HG02870 (cell line): ENCODE measurements around the gene NHERF1.

Source experiments
- ATAC-seq: cut with Tn5 transposase; IDR thresholded peaks from one replicate; pipeline ENCODE4 v1.9.1; 2021; ENCODE audit warnings: mild to moderate bottlenecking, moderate library complexity; ENCODE audit not compliant: unreplicated experiment

Gene NHERF1

DNA sequence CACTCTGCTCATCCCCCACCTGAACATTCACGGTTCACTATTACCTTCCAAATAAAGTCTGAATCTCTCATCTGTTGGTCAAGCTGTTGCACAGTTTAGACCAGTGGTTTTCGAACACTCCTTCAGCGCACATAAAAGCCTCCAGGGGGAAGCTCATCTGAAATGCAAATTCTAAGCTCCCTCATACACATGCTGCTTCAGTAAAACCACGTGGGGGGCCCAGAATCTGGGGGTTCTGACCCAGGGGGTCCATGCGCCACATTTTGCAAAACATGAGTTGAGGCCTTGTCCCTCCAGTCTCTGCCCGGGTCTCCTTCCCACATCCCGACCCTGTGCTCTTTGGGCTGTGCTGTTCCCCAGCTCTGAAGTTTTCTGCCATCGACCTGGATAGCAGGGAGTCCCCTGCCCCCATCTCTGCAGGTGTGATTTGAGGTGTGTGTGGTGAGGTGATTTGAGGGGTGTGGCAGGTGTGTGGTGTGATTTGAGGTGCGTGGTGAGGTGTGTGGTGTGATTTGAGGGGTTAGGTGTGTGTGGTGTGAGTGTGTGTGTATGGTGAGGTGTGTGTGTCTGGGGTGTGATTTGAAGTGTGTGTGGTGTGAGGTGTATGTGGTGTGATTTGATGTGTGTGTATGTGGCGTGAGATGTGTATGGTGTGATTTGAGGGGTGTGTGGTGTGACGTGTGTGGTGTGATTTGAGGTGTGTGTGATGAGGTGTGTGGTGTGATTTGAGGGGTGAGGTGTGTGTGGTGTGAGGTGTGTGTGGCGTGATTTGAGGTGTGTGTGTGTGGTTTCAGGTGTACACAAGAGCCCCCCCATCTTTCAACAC lies 16.2 kb upstream of the NHERF1 start:
- no peak for ATAC-seq

DNA sequence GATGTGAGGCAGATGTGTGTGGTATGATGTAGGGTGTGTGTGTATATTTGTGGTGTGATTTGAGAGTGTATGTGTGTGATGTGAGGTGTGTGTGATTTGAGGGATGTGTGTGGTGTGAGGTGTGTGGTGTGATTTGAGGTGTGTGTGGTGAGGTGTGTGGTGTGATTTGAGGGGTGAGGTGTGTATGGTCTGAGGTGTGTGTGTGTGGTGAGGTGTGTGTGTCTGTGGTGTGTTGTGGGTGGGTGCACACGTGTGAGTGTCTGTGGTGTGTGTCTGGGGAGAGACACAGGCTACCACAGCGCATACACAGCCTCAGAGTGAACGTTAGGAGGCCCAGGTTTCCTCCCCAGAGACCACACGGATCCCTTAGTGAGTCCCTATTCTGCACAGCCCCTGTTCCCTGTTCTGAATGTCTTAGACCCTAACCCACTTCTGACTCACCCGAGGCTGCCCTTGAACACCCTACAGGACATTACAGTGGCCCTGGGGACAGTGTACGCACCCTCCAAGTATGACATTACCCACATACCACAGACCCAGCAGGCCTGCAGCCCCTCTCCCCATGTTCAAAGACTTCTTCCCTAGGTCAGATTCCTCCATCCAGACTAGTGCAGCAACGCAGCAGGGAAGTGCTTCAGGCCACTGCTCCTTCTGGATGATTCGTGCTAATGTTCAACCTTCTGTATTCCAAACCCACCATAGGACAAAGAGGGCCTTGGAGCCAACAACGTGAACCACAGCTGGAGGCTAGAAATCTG lies 14.9 kb upstream of the NHERF1 start:
- ATAC-seq, result no peak

DNA sequence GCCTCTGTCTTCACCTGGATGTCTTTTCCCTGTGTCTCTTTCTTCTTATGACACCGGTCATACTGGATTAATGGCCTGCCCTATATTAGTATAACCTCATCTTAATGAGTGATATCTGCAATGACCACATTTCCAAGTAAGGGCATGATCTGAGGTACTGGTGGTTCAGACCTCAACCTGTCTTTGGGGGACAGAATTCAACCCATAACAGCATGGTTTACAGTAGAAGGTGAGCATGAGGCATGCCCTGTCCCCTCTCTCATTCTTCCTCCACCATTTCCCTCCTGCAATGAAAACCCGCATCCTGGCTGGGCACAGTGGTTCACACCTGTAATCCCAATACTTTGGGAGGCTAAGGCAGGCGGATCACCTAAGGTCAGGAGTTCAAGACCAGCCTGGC lies 14.2 kb upstream of the NHERF1 start:
- ATAC-seq, result no peak

DNA sequence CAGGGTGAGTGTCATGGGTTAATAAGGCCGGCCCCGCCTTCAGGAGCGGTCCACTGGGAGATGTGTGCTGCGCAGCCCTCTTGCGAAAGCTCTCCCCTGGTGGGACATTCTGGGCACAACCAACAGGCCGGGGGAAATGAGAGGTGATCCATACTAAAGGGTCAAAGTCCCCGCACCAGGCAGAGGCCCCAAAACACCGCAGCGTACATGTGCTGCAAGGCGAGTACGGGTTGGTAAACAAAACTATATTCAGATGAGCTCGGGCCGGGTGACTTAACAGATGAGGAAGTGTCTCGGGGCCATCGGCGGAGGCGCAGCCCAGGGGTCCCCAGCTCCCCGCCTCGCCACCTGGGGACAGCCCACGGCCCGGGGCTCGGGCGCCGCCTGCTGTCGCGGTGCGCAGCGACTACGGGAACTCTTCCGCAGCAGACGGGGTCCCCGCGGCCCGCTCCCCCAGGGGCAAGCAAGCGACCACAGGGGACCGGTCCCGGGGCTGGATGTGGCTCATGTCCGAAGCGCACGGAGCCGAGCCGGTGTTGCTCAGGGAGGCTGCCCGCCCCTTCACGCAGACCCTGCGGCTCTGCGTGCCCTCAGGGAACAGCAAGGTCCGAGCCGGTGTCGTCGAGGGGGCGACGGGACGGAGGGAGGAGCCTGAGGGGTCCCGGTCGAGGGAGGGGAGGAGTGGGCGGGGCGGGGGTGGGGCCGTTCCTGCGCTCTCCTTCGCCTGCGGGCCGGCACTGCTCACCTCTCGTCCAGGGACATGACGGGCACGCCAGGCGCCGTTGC lies 11.7 kb upstream of the NHERF1 start, which contains the start of gene RAB37:
RAB37 (plus strand) TSS at position 744 of the 786 bp plus-strand sequence; CDS start at position 761, 17 bp downstream.
- ATAC-seq, result no peak

DNA sequence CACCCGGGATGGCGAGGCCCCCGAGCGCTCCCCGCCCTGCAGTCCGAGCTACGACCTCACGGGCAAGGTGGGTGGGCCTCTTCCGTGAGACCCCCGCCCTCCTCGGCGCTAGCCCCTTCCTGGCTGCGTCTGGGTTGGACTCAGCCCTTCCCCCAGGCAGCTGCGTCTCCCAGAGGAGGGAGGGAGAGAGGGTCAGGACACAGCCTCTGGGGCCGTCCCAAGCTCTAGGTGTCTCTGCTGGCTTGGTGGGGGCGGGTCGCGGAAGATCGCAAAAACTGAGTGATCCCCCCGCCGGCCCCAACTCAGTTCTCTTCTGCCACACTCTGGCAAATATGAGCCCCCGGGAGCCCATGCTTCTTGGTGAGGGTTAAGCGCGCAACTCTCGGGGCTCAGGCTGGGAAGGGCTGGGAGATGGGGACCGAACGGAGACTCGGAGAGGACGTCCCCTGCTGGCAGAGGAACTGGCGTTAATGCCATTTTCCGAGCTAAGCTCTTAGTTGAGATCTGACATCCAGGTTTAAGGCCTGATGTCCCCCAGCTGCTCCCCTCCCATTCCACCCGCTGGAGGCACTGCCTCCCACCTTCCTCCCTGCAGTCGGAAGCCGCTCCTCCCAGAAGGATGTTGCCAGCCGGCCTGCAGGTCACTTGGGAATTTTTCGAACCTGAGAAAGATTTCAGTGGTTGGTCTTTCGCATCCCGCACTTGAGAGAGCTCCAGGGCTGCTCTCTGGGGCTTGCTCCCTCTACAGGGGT lies 11.0 kb upstream of the NHERF1 start:
- no peak for ATAC-seq

DNA sequence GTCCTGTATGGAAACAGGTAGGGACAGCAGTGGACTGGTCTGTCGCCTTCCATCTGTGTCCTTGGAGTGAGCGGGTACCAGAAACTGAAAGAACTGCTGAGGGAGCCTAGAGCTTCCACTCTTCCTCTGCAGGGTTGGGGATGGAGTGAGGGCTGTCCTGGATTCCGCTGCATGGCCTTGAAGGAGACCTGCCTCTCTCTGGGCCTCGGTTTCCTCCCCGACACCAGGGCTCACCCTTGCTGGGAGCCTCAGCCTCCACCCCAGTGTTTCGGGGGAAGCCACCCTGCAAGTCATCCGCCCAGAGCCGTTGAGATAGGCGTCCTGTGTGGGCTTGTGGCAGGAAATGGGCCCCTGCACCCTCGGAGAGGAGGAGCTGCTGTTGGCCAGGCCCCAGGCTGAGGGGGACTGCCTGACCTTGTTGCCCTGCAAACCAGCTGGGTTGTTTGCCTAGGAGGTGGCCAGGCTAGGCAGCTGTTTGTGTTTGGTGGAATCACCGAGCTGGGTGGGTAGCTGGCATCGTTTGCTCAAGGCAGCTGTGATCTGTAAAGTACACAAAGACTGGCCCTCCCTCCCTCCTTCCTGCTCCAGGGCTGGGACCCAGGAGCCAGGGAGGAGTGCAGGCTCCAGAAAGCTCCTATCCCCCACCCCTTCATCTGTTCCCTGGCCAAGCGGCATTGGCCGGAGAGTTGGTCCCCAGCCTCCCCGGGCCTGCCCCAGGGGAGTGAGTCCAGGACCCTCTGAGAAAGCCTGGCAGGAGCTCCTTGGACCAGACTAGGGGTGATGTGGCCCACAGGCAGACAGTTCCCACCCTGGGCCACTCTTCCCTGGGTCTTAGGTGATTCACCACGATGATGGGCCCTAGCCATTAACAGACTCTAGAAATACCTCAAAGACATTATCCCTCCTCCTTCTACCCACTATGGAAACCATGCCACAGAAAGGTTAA lies 10.1 kb upstream of the NHERF1 start:
- peak; percentile 52 for ATAC-seq

DNA sequence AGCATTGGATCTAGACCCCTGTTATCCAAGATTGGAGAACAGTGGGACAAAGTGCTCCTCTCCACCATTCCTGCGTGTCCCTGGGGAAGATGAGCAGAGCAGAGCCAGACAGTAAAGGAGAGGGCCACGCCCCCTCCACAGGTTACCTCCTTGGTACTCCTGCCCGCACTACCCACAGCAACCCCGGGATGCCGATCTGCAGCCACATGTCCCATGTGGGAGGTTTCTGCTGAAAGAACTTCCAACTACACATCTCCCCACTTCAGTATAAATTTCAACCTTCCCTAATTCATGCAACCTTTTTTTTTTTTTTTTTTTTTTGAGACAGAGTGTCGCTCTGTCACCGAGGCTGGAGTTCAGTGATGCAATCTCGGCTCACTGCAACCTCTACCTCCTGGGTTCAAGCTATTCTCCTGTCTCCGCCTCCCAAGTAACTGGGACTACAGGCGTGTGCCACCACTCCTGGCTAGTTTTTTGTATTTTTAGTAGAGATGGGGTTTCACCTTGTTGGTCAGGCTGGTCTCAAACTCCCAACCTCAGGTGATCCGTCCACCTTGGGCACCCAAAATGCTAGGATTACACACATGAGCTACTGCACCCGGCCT lies 9.1 kb upstream of the NHERF1 start:
- no peak for ATAC-seq

DNA sequence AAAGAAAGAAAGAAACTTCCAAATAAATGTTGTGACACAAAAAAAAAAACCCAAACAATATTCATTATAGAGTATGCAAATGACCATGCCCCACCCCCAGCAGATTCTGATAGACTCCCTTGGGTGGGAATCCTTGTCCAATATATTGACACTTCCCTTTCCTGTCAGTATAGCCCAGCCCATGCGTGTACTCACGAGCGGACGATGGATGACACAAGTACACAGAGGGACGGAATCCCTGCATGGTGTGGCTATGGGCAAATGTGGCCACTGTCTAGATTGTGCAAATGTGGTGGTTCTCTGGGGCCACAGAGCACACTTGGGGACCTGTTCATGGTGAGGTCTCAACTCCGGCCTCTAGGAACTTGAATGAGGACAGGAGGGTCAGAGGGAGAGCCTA lies 8.3 kb upstream of the NHERF1 start:
- ATAC-seq, result no peak

DNA sequence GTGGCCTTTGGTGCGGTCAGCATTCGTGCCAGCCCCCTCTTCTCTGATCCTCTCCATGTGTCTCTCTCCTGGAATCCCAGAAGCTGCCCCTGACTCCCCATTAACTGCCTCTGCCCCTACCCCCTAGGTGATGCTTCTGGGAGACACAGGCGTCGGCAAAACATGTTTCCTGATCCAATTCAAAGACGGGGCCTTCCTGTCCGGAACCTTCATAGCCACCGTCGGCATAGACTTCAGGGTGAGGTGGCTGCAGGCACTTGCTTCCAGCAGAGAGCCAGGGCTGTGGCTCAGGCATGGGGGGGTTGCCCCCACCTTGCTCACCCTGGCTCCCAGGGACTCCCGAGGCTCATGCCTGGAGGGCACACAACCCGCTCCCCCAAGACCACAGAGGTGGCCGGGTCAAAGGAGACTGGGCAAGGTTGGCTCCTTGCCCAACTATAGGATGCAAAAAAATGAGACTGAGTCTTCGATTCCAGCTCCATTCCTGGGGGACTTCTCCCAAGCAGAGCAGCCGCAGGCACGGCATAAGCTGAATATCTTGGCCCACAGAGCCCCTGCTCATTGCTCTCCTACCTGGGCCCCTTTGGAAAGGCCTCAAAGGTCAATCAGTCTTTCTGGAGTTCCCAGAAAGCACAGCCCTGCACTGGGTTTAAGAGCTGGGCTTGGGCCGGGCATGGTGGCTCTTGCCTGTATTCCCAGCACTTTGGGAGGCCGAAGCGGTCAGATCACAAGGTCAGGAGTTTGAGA lies 7.6 kb upstream of the NHERF1 start:
- ATAC-seq, result no peak

DNA sequence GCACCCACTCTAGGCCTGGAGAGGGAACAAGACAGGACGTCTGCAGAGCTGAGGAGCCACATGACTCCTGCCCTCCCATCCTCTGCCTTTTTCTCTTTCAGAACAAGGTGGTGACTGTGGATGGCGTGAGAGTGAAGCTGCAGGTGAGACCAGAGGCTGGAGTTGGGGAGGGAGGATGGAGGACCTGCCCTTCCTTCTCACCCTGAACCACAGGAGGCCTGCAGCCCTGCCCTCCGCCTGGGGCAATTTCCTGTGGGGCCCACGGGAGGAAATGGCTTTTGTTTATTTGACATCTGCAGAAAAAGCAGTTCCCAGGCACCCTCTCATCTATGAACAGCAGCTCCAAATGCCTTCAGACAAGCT lies 6.3 kb upstream of the NHERF1 start:
- no peak for ATAC-seq

DNA sequence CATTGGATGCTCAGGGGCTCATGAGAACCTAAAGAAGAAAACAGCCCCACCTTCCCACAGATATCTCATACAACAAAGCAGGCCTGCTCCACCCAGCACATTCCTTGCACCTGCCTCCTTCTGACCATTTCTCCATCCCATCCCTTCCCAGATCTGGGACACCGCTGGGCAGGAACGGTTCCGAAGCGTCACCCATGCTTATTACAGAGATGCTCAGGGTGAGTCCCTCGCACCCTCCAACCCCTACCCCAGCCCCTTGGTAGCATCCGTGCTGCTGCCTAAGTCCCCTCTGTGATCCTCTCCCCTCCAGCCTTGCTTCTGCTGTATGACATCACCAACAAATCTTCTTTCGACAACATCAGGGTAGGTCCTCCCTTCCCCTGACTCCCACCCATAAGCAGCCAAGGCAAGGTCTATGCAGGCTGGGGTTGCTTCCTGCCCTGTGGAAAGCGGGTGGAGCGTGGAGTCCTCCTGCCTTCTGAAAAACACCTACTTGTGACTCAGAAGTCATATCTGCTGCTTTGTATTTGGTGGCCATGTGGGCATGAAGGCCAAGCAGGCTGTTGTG lies 5.4 kb upstream of the NHERF1 start:
- ATAC-seq, result no peak

DNA sequence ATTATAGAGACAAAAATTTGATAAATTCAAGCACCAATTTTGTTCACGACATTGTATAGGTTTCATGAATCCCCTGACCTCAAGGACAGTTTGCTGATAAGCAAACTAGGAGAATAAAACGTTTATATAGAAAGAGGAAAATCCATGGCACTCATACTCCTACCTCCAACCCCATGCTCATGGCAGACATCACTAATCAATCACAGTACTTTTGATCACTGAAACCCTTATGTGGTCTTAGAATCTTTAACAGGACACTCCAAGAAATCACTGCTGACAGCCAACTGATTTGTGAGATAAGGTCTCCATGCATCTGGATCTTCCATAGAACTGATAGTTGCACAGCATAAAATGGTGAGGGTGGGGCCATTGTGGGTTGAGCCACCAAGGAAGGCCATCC lies 4.7 kb upstream of the NHERF1 start:
- ATAC-seq, result no peak

DNA sequence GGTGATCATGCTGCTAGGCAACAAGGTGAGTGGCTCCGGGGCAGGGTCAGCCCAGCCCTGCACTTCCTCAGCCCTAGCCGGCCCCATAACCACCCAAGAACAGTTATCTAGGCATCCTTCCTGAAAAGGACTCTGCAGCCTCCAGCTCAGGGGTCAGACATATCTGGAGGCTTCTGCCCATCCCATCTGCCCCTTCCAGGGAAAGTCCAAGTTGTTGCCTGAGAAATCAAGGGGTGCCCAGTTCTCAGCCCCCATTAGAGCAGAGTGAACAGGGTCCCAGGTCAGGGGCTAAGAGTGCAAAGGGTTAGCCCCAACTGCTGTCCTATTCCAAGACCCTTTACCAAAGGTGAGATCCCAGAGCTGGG lies 4.1 kb upstream of the NHERF1 start:
- no peak for ATAC-seq

DNA sequence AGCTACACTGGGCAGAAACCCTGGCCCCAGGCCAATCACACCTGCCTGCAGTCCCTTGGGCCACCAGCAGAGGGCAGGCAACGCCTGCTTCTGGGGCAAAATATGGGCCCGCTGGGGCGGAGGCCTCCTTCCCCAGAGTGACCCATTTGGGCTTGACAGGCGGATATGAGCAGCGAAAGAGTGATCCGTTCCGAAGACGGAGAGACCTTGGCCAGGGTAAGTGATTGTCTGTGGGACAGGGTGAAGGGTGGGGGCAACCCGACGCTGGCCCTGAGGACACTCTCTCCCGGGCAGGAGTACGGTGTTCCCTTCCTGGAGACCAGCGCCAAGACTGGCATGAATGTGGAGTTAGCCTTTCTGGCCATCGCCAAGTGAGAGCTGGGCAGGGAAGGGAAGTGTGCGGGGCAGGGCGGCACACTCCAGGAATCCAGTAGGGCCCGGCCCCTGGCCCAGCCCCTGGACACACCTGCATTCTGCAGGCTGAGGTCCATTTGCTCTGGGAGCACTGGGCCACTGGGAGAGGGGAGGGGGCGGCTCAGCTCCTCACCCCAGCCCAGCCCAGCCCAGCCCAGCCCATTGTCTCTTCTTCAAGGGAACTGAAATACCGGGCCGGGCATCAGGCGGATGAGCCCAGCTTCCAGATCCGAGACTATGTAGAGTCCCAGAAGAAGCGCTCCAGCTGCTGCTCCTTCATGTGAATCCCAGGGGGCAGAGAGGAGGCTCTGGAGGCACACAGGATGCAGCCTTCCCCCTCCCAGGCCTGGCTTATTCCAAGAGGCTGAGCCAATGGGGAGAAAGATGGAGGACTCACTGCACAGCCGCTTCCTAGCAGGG lies 3.5 kb upstream of the NHERF1 start:
- ATAC-seq, result no peak

DNA sequence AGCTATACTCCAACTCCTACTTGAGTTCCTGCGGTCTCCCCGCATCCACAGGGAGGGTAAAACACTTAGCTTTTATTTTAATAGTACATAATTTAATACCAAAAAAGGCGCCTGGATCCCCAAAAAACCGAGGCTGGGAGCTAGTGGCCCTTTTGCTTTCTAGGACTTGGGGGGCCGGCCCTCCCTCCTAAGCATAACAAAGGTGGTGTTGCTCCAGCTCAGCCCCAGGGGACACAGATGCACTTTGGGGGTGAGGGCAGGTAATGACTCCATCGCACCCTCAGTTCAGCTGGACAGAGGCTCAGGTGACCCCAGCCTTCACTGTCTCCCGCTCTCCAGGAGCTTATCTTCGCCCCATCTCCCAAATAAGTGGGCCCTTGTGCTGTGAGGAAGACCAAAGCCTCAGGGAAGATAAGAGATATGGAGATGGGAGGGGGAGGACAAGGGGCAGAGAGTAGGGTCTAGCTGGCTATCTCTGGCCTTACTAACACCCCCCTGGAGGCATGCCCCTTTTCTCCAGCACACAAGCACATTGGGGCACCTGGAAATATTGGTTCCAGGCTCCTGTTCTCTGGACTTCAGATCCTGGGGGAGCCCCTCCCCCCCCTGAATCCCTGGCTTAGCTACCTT lies 2.8 kb upstream of the NHERF1 start:
- ATAC-seq, result no peak

DNA sequence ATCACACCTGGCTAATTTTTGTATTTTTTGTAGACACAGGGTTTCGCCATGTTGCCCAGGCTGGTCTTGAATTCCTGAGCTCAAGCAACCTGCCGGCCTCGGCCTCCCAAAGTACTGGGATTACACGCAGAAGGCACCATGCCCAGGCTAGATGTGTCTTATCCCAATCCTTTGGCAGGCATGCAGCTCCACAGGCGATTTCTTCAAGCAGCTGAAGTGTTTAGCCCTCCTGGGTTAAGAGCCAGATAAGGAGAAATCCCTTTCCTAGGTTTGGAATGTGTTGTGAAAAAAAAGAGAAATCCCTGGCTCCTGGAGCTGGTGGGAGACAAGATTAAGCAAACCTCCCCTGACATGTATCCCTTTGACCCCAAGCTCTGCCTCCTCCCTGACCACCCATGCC lies 2.1 kb upstream of the NHERF1 start:
- ATAC-seq, result no peak

DNA sequence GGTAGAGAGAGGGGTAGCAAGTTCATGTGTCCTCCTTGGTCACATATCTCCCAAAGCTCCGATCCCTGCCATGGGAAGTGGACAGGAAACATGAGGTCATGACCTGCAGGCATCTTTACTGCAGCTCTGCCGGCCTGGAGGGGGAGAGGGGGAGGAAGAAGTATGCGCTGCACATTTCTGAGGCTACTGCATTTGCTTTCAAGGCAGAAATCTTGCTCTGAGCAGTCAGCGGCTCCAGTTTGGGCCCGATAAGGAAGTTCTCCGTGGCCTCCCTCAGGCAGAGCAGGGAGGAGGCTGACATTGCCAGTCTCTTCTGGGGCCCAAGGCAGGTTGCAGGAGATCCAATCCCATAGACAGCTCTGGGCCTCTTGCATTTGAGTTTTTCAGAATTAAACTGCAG lies 1.5 kb upstream of the NHERF1 start:
- ATAC-seq, result no peak
